K562 (cell line): Measurements from ENCODE around the gene MEGF11. TPM values are rescaled to one million over a fixed set of nuclear protein-coding genes. Genes with fewer than 3 reads are reported as not detected.

ENCODE experiments used
- ATAC-seq: fragments of 200-7000 bp; cut with Tn5 transposase; 3 replicates; pipeline ENCODE4 v1.9.1; 2020; ENCODE audit warnings: moderate library complexity
- BruUV-seq: library from RNA; stranded (reverse); fragments of 400-500 nt; replicated peaks from 2 replicates; lab custom pipeline; 2021; lab: Mats Ljungman, UMichigan
- CTCF ChIA-PET: fragments of 300-600 bp; formaldehyde crosslinking; extraction: SDS; loops from one replicate; lab custom pipeline; 2021; ENCODE audit warnings: low intra/inter-chr PET ratio; lab: Yijun Ruan, JAX
- POLR2A ChIA-PET: fragments of 300-600, 350-650 bp; sonication (Branson Sonifier 250); formaldehyde crosslinking; extraction: SDS; loops from one replicate; lab custom pipeline; 2021; ENCODE audit warnings: antibody characterized with exemption, inconsistent platforms; lab: Yijun Ruan, JAX
- DNase-seq, 4 experiments: peaks; one replicate each; pipeline versions ENCODE4 v3.0.0 to v3.0.0-alpha.2; 2011 to 2018; ENCODE audit warnings: low spot score in 3 of 4, mixed read lengths in 3 of 4; ENCODE audit errors: extremely low read depth in 1 of 4
- FAIRE-seq: peaks from 2 replicates; lab custom pipeline; 2011; peaks lifted over from hg19 to GRCh38; lab: Jason Lieb, UNC
- H2AFZ ChIP-seq: 2 replicates; pipeline ENCODE4 v1.6.0; 2011; ENCODE audit warnings: low read depth, low read length, control low read depth, inconsistent platforms
- H3K27ac ChIP-seq: fragments of 200-600 bp; 3 replicates; pipeline ENCODE4 v1.8.0; 2011; ENCODE audit warnings: low read depth, mild to moderate bottlenecking, control low read depth, inconsistent platforms, low read length, moderate library complexity, mixed read lengths; ENCODE audit errors: extremely low read depth
- H3K27me3 ChIP-seq, 2 experiments: fragments of 300-600 bp in 1 of 2; 2 replicates in 1 of 2; 3 replicates in 1 of 2; pipeline versions ENCODE4 v1.6.0 to v1.8.0; 2011; ENCODE audit warnings: inconsistent platforms in 2 of 2, low read length in 2 of 2, mild to moderate bottlenecking in 1 of 2, mixed read lengths in 1 of 2, moderate library complexity in 1 of 2; ENCODE audit not compliant: control insufficient read depth in 2 of 2, insufficient read depth in 2 of 2
- H3K36me3 ChIP-seq: fragments of 300-600 bp; 3 replicates; pipeline ENCODE4 v1.8.0; 2011; ENCODE audit warnings: mild to moderate bottlenecking, low read length, inconsistent platforms; ENCODE audit not compliant: control insufficient read depth, insufficient read depth
- H3K4me1 ChIP-seq, 2 experiments: fragments of 200-600 bp in 1 of 2; replicated peaks in 1 of 2; 2 replicates in 1 of 2; 3 replicates in 1 of 2; pipeline versions ENCODE4 v1.5.1 to v1.8.0; 2011; ENCODE audit warnings: inconsistent platforms in 2 of 2, low read length in 2 of 2, mild to moderate bottlenecking in 1 of 2, mixed read lengths in 1 of 2, moderate library complexity in 1 of 2; ENCODE audit not compliant: control insufficient read depth in 2 of 2, insufficient read depth in 2 of 2
- H3K4me2 ChIP-seq: 2 replicates; pipeline ENCODE4 v1.6.1; 2011; ENCODE audit warnings: low read length, control low read depth, inconsistent platforms, mixed read lengths; ENCODE audit not compliant: insufficient read depth
- H3K4me3 ChIP-seq: fragments of 200-600 bp; sonication (generic), shearing (Covaris generic); 2 replicates; pipeline ENCODE4 v1.5.1; 2016; ENCODE audit warnings: control low read depth, inconsistent platforms
- H3K79me2 ChIP-seq: fragments of 200-600 bp; 3 replicates; pipeline ENCODE4 v1.8.0; 2011; ENCODE audit warnings: low read length, inconsistent platforms; ENCODE audit not compliant: control insufficient read depth, insufficient read depth
- H3K9ac ChIP-seq, 2 experiments: 2 replicates each; pipeline versions ENCODE4 v1.6.0 to v1.6.1; 2011; ENCODE audit warnings: low read depth in 2 of 2, low read length in 2 of 2, control low read depth in 1 of 2, inconsistent platforms in 1 of 2, mild to moderate bottlenecking in 1 of 2, mixed read lengths in 1 of 2; ENCODE audit not compliant: insufficient read depth in 1 of 2
- H3K9me1 ChIP-seq: one replicate; pipeline ENCODE4 v1.6.0; 2011; ENCODE audit warnings: inconsistent platforms, mild to moderate bottlenecking, low read length, moderate library complexity; ENCODE audit not compliant: control insufficient read depth, insufficient read depth
- H3K9me3 ChIP-seq: replicated peaks from 2 replicates; pipeline ENCODE4 v1.5.1; 2011; ENCODE audit warnings: low read depth, low read length, inconsistent platforms; ENCODE audit not compliant: control insufficient read depth, insufficient read depth
- H4K20me1 ChIP-seq: replicated peaks from 2 replicates; pipeline ENCODE4 v1.6.1; 2011; ENCODE audit warnings: low read length, inconsistent platforms, mixed read lengths; ENCODE audit not compliant: control insufficient read depth, insufficient read depth
- GTF2E2 ChIP-seq: fragments of 200-800 bp; sonication (Bioruptor generic); IDR thresholded peaks from 2 replicates; pipeline ENCODE4 v1.6.1; 2016; ENCODE audit warnings: missing genetic modification characterization, missing compliant biosample characterization
- NFXL1 ChIP-seq: fragments of 450-650 bp; formaldehyde crosslinking; IDR thresholded peaks from 2 replicates; pipeline ENCODE4 v1.4.0; 2021; ENCODE audit warnings: mild to moderate bottlenecking
- NR1H2 ChIP-seq: sonication (generic); formaldehyde crosslinking; IDR thresholded peaks from 2 replicates; pipeline ENCODE4 v1.4.0; 2020; ENCODE audit warnings: mild to moderate bottlenecking, missing genetic modification reagents
- SNAPC5 ChIP-seq: fragments of 250-450 bp; sonication (Bioruptor Pico); IDR thresholded peaks from 2 replicates; pipeline ENCODE4 v1.8.0; 2021; ENCODE audit warnings: moderate library complexity, mild to moderate bottlenecking, inconsistent platforms
- U2AF2 ChIP-seq: fragments of 200-400 bp; formaldehyde crosslinking; optimal IDR thresholded peaks from 2 replicates; pipeline ENCODE3; 2017; ENCODE audit warnings: low read depth, mild to moderate bottlenecking, low read length
- ZC3H8 ChIP-seq: fragments of 450-650 bp; IDR thresholded peaks from 2 replicates; pipeline ENCODE4 v1.6.1; 2017
- ZNF316 ChIP-seq: fragments of 450-650 bp; IDR thresholded peaks from 2 replicates; pipeline ENCODE4 v1.6.1; 2016
- WGBS: fragments of 100-300 bp; shearing (Covaris generic); methylation state at CpG from one replicate; pipeline ENCODE4 v1.1.6; 2016; ENCODE audit warnings: low coverage, mixed read lengths; ENCODE audit not compliant: insufficient coverage; ENCODE audit errors: missing lambda C conversion rate; 5-methylcytosine and 5-hydroxymethylcytosine counted together
- in situ Hi-C: fragments of 300-500 bp; cut with MboI; formaldehyde crosslinking; loops from 4 replicates; pipeline ENCODE4 v1.15.0; 2018; ENCODE audit warnings: inconsistent platforms, mixed read lengths
- intact Hi-C: fragments of 100-400 bp; cut with micrococcal nuclease; formaldehyde crosslinking; loops from 2 replicates; pipeline ENCODE4 v1.14.2; 2022
- polyA plus RNA-seq, 8 experiments: library from polyadenylated mRNA; depleted of rRNA in 4 of 8; stranded (reverse) in 5 of 8; unstranded in 3 of 8; fragments of >200 nt; fragmentation: Nextera tagmentation in 2 of 8; fragmentation: Illumina TruSeq in 1 of 8; extraction: Ambion mirVana in 2 of 8; extraction: Trizol in 1 of 8; gene quantifications; 2 replicates each; pipeline versions ENCODE4 v1.2.1 to v1.2.3, GENCODE V29; 2011 to 2014; ENCODE audit warnings: inconsistent platforms in 1 of 8, missing spikeins in 1 of 8
- total RNA-seq, 7 experiments: library from RNA; depleted of rRNA in 6 of 7; stranded (reverse); fragments of >200 nt in 6 of 7; fragmentation: Illumina TruSeq in 2 of 7; extraction: Trizol in 2 of 7; gene quantifications; 2 replicates each; pipeline versions ENCODE4 v1.2.1 to v1.2.3, GENCODE V29; 2011 to 2021; ENCODE audit warnings: low replicate concordance in 1 of 7
- TF ChIP-seq, protein P1 (sequence below): sonication (generic); formaldehyde crosslinking; IDR thresholded peaks from 2 replicates; pipeline ENCODE4 v1.8.0; 2023; ENCODE audit warnings: mild to moderate bottlenecking, missing genetic modification reagents
- TF ChIP-seq, protein P2 (sequence below): fragments of 450-650 bp; formaldehyde crosslinking; IDR thresholded peaks from 2 replicates; pipeline ENCODE4 v1.4.0; 2020; ENCODE audit warnings: mild to moderate bottlenecking, moderate library complexity
- TF ChIP-seq, protein P3 (sequence below): fragments of 450-650 bp; IDR thresholded peaks from 2 replicates; pipeline ENCODE4 v1.6.1; 2017; ENCODE audit warnings: antibody characterized with exemption

Gene MEGF11
- total and polyA plus RNA-seq, 9 of the 15 experiments (the other 6 are each of a cell fraction or from before 2014, with no cell fraction given): 0.06 to 0.23 (median 0.20) TPM; not detected in 6

GRCh38 chr15:65901836-65902235 is 351.7 kb downstream of the MEGF11 start:
- no peak for FAIRE-seq
- Histone ChIP-seq H3K9ac (no peak overlapping the region), H3K4me2 (no peak overlapping the region), H4K20me1 (peaks cover 4% of the 10 kb centered on the region; the same call in 1 of the 2 replicates), H3K79me2 (peaks cover 3% of the 10 kb centered on the region; the same call in 1 of the 3 replicates), H3K4me3 (no peak overlapping the region), H3K36me3 (peaks cover 85% of the 10 kb centered on the region), H2AFZ (no peak overlapping the region), H3K27me3 (no peaks in the 10 kb centered on the region), H3K4me1 (peaks cover 6 to 43% of the 10 kb centered on the region in 2 experiments), H3K9me3 (no peaks in the 10 kb centered on the region), H3K27ac (peak overlapping the region; percentile 21; the same call in 1 of the 3 replicates), H3K9me1 (no peaks in the 10 kb centered on the region)
- ChIA-PET CTCF (no interaction called here), POLR2A (interaction anchor here (1.0 to 1.2 kb wide), 3 partner anchors 8 to 32 kb away, joined by 3 to 4 read pairs (median 3); partner anchors contain the start of gene RAB11A)
- in situ Hi-C loops: no loop called here
- ATAC-seq: no peak
- no TSS peak for BruUV-seq
- WGBS: 30% methylated on average over 3 of the region's 3 CpGs
- intact Hi-C loops: no loop called here
- TF ChIP-seq, protein P1, sequence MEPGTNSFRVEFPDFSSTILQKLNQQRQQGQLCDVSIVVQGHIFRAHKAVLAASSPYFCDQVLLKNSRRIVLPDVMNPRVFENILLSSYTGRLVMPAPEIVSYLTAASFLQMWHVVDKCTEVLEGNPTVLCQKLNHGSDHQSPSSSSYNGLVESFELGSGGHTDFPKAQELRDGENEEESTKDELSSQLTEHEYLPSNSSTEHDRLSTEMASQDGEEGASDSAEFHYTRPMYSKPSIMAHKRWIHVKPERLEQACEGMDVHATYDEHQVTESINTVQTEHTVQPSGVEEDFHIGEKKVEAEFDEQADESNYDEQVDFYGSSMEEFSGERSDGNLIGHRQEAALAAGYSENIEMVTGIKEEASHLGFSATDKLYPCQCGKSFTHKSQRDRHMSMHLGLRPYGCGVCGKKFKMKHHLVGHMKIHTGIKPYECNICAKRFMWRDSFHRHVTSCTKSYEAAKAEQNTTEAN: no peak
- TF ChIP-seq NFXL1 (CRISPR knock-in tag) (no peak), NR1H2 (CRISPR knock-in tag) (no peak), SNAPC5 (CRISPR knock-in tag) (no peak), ZNF316 (no peak), ZC3H8 (no peak), GTF2E2 (no peak), U2AF2 (no peak)
- TF ChIP-seq, protein P2, sequence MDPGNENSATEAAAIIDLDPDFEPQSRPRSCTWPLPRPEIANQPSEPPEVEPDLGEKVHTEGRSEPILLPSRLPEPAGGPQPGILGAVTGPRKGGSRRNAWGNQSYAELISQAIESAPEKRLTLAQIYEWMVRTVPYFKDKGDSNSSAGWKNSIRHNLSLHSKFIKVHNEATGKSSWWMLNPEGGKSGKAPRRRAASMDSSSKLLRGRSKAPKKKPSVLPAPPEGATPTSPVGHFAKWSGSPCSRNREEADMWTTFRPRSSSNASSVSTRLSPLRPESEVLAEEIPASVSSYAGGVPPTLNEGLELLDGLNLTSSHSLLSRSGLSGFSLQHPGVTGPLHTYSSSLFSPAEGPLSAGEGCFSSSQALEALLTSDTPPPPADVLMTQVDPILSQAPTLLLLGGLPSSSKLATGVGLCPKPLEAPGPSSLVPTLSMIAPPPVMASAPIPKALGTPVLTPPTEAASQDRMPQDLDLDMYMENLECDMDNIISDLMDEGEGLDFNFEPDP: no peak
- TF ChIP-seq, protein P3, sequence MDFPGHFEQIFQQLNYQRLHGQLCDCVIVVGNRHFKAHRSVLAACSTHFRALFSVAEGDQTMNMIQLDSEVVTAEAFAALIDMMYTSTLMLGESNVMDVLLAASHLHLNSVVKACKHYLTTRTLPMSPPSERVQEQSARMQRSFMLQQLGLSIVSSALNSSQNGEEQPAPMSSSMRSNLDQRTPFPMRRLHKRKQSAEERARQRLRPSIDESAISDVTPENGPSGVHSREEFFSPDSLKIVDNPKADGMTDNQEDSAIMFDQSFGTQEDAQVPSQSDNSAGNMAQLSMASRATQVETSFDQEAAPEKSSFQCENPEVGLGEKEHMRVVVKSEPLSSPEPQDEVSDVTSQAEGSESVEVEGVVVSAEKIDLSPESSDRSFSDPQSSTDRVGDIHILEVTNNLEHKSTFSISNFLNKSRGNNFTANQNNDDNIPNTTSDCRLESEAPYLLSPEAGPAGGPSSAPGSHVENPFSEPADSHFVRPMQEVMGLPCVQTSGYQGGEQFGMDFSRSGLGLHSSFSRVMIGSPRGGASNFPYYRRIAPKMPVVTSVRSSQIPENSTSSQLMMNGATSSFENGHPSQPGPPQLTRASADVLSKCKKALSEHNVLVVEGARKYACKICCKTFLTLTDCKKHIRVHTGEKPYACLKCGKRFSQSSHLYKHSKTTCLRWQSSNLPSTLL: no peak
- DNase-seq: no peak
